Measurements from ENCODE around the gene PTPN11.

Gene PTPN11

GRCh38 chr12:112543751-112544150 lies 125.0 kb downstream of the PTPN11 start:
- no peak for DNase-seq (ENCODE audit: low spot score)

DNA sequence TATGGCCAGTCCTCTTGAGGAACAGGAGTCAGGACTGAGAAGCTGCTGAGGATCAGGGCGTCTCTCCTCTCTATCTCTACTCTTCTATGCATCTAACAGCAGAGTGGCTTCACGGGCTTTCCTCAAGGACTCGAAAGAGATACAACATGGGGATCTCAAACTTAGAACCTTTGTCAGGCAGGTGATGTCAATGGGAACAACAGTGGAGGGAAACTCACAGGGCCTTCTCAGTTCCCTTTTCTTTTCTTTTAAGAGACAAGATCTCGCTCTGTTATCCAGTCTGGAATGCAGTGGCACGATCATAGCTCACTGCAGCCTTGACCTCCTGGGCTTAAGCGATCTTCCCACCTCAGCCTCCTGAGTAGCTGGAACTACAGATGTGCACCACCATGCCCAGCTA lies 127.6 kb downstream of the PTPN11 start:
- DNase-seq (ENCODE audit: low spot score) = no peak

DNA sequence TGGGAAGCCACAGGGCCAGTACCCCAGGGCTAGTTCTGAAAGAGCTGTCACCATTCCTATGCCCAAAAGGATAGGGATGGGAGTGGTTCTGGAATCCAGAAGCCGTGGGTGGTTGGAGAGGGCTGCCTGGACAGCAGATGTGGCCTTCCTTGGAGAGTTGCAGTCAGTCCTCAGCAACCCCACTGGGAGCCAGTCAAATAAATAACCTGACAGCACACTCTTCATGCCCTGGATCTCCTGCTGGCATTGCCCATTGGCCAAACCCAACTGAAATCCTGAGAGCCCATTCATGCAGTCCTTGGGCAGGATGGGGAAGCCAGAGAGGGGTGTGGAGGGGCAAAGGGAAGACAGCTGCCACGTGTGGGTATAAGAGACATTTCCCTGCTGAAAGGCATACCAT lies 128.2 kb downstream of the PTPN11 start:
- DNase-seq (ENCODE audit: low spot score) = no peak

- DNase-seq (ENCODE audit: low spot score) = no peak
Observed at GRCh38 chr12:112549031-112549430, 130.3 kb downstream of the PTPN11 start.

DNA sequence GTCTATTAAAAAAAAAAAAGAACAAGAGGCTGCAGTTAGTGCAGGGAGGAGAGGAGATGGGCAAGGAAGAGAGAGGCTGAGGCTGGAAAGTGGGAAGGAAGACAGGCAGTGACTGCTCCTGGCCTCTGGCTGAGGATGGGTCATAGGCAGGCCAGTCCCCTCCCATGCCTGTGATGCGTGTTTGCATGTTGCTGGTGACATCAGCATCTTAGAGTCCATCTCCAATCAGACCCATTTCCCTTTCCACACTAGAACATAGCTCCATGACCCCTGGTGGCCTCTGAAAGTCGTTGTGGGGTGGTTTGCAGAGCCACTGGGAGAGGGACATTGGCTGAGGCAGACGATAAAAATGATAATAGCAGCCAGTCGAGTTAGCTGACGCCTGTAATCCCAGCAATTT lies 132.9 kb downstream of the PTPN11 start:
- DNase-seq (ENCODE audit: low spot score) = no peak

- no peak for DNase-seq (ENCODE audit: low spot score)
Observed at GRCh38 chr12:112555621-112556233, 137.0 kb downstream of the PTPN11 start.

- no peak for DNase-seq (ENCODE audit: low spot score)
Observed at GRCh38 chr12:112557951-112558630, 139.3 kb downstream of the PTPN11 start.
